ENCODE data around the gene FNDC3B.

The FNDC3B gene

GRCh38 chr3:172260381-172260780 is 221.0 kb downstream of the FNDC3B start:
- no peak for DNase-seq (ENCODE audit: low read depth in 2 of 2)

GRCh38 chr3:172261054-172261453 is 221.7 kb downstream of the FNDC3B start:
- DNase-seq (ENCODE audit: low read depth in 2 of 2), result no peak

- no peak for DNase-seq (ENCODE audit: low read depth in 2 of 2)
Observed at GRCh38 chr3:172262991-172263608, 223.7 kb downstream of the FNDC3B start.

- no peak for DNase-seq (ENCODE audit: low read depth in 2 of 2)
Observed at GRCh38 chr3:172263781-172264486, 224.6 kb downstream of the FNDC3B start.

- DNase-seq (ENCODE audit: low read depth in 2 of 2), result no peak
Observed at GRCh38 chr3:172266103-172266502, 226.7 kb downstream of the FNDC3B start.

- DNase-seq (ENCODE audit: low read depth in 2 of 2), result no peak
Observed at GRCh38 chr3:172268425-172268824, 229.0 kb downstream of the FNDC3B start.

GRCh38 chr3:172268868-172269267 is 229.5 kb downstream of the FNDC3B start:
- DNase-seq (ENCODE audit: low read depth in 2 of 2), result no peak

- no peak for DNase-seq (ENCODE audit: low read depth in 2 of 2)
Observed at GRCh38 chr3:172270557-172271166, 231.3 kb downstream of the FNDC3B start.

GRCh38 chr3:172271386-172271976 is 232.1 kb downstream of the FNDC3B start:
- DNase-seq (ENCODE audit: low read depth in 2 of 2), result no peak

GRCh38 chr3:172272698-172273097 is 233.3 kb downstream of the FNDC3B start:
- DNase-seq (ENCODE audit: low read depth in 2 of 2), result no peak

GRCh38 chr3:172273378-172273777 is 234.0 kb downstream of the FNDC3B start:
- no peak for DNase-seq (ENCODE audit: low read depth in 2 of 2)

GRCh38 chr3:172274906-172275305 is 235.5 kb downstream of the FNDC3B start:
- DNase-seq (ENCODE audit: low read depth in 2 of 2), result no peak

GRCh38 chr3:172275586-172275985 is 236.2 kb downstream of the FNDC3B start:
- DNase-seq (ENCODE audit: low read depth in 2 of 2), result no peak

GRCh38 chr3:172276103-172276502 is 236.7 kb downstream of the FNDC3B start:
- DNase-seq (ENCODE audit: low read depth in 2 of 2), result no peak

- no peak for DNase-seq (ENCODE audit: low read depth in 2 of 2)
Observed at GRCh38 chr3:172277151-172277652, 237.8 kb downstream of the FNDC3B start.

GRCh38 chr3:172279191-172279640 is 239.8 kb downstream of the FNDC3B start:
- DNase-seq (ENCODE audit: low read depth in 2 of 2), result no peak

GRCh38 chr3:172279974-172280373 is 240.6 kb downstream of the FNDC3B start:
- no peak for DNase-seq (ENCODE audit: low read depth in 2 of 2)

- DNase-seq (ENCODE audit: low read depth in 2 of 2), result no peak
Observed at GRCh38 chr3:172280406-172281051, 241.2 kb downstream of the FNDC3B start.

- no peak for DNase-seq (ENCODE audit: low read depth in 2 of 2)
Observed at GRCh38 chr3:172281884-172282283, 242.5 kb downstream of the FNDC3B start.

GRCh38 chr3:172282850-172283249 is 243.5 kb downstream of the FNDC3B start:
- no peak for DNase-seq (ENCODE audit: low read depth in 2 of 2)

GRCh38 chr3:172283841-172284357 is 244.5 kb downstream of the FNDC3B start:
- no peak for DNase-seq (ENCODE audit: low read depth in 2 of 2)

- no peak for DNase-seq (ENCODE audit: low read depth in 2 of 2)
Observed at GRCh38 chr3:172285844-172286243, 246.5 kb downstream of the FNDC3B start.
